Parathyroid adenoma (tissue), 2 donors: Measurements from ENCODE around the gene FN1.

Source experiments
- H2AFZ ChIP-seq: fragments of 300-600 bp; sonication (generic); one replicate; pipeline ENCODE4 v1.7.0; 2017; ENCODE audit warnings: antibody characterized with exemption, mild to moderate bottlenecking
- H3K27ac ChIP-seq: fragments of 300-600 bp; sonication (generic); one replicate; pipeline ENCODE4 v1.7.0; 2017
- H3K27me3 ChIP-seq: fragments of 300-600 bp; sonication (generic); one replicate; pipeline ENCODE4 v1.7.0; 2017; ENCODE audit warnings: low read length; ENCODE audit not compliant: control insufficient read depth, insufficient read depth
- H3K36me3 ChIP-seq: fragments of 300-600 bp; sonication (generic); one replicate; pipeline ENCODE4 v1.7.0; 2017; ENCODE audit warnings: low read length; ENCODE audit not compliant: control insufficient read depth, insufficient read depth
- H3K4me1 ChIP-seq: fragments of 300-600 bp; sonication (generic); one replicate; pipeline ENCODE4 v1.7.0; 2017; ENCODE audit warnings: control low read depth
- H3K4me2 ChIP-seq: fragments of 300-600 bp; sonication (generic); one replicate; pipeline ENCODE4 v1.7.0; 2017; ENCODE audit warnings: low read length
- H3K4me3 ChIP-seq: fragments of 300-600 bp; sonication (generic); one replicate; pipeline ENCODE4 v1.7.0; 2017; ENCODE audit warnings: low read depth, low read length
- H3K79me2 ChIP-seq: fragments of 300-600 bp; sonication (generic); one replicate; pipeline ENCODE4 v1.7.0; 2017; ENCODE audit warnings: control low read depth
- H3K9ac ChIP-seq: fragments of 300-600 bp; sonication (generic); one replicate; pipeline ENCODE4 v1.7.0; 2017; ENCODE audit warnings: mild to moderate bottlenecking
- H3K9me3 ChIP-seq: fragments of 300-600 bp; sonication (generic); one replicate; pipeline ENCODE4 v1.7.0; 2017; ENCODE audit warnings: low read length; ENCODE audit not compliant: control insufficient read depth
- TF ChIP-seq, protein P1 (sequence below): fragments of 300-600 bp; sonication (generic); IDR thresholded peaks from one replicate; pipeline ENCODE4 v1.7.0; 2017; ENCODE audit warnings: antibody characterized with exemption, mild to moderate bottlenecking
- donor health status: primary hyperparathyroidism.

The FN1 gene

DNA sequence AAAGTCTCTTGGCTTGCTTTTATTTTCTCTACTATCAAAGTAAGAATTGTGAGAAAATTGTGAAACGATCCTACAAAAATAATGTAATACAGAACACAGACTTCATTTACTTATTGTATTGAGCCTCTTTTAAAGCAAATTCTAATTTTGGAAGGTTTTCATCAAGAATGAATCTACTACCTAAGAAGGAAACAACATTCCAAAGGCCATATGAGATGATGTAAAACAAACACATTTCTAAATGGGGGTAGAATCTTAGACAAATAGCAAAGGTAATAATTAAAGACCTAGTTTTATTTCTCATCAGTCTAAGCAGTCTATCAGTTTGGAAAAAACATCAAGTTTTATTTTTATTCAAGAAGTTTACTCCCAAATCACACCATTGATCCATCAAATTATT, 20.6 kb downstream of the FN1 start:
- Histone ChIP-seq H3K9ac (no peak overlapping the region), H3K4me3 (no peak overlapping the region), H3K79me2 (no peaks in the 10 kb centered on the region), H3K27me3 (no peaks in the 10 kb centered on the region), H2AFZ (no peak overlapping the region), H3K4me2 (no peak overlapping the region), H3K4me1 (no peaks in the 10 kb centered on the region), H3K36me3 (no peaks in the 10 kb centered on the region), H3K27ac (no peak overlapping the region), H3K9me3 (no peaks in the 10 kb centered on the region)
- TF ChIP-seq, protein P1, sequence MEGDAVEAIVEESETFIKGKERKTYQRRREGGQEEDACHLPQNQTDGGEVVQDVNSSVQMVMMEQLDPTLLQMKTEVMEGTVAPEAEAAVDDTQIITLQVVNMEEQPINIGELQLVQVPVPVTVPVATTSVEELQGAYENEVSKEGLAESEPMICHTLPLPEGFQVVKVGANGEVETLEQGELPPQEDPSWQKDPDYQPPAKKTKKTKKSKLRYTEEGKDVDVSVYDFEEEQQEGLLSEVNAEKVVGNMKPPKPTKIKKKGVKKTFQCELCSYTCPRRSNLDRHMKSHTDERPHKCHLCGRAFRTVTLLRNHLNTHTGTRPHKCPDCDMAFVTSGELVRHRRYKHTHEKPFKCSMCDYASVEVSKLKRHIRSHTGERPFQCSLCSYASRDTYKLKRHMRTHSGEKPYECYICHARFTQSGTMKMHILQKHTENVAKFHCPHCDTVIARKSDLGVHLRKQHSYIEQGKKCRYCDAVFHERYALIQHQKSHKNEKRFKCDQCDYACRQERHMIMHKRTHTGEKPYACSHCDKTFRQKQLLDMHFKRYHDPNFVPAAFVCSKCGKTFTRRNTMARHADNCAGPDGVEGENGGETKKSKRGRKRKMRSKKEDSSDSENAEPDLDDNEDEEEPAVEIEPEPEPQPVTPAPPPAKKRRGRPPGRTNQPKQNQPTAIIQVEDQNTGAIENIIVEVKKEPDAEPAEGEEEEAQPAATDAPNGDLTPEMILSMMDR, result no peak

DNA sequence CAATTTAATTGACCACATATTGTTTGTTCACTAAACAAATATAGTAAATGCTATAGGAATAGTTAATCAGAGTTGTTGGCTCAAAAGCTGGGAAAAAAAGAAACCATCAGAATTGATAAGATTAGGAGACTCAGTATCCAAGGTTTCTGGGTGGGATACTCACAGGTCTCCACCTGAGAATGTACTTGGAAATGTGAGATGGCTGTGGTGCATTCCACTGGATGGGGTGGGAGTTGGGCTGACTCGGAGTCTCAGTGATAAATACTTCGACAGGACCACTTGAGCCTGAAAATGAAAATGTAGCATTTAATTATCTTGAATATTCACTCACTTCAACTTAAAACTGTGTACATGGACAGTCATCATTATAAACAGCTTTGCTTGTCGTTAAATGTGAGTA, 21.2 kb downstream of the FN1 start:
- H3K9me3 ChIP-seq, result no peaks in the 10 kb centered on the region
- H3K36me3 ChIP-seq, result no peaks in the 10 kb centered on the region
- H3K9ac ChIP-seq, result no peak overlapping the region
- TF ChIP-seq, protein P1, result no peak
- no peak overlapping the region for H3K27ac ChIP-seq
- H3K79me2 ChIP-seq, result no peaks in the 10 kb centered on the region
- no peaks in the 10 kb centered on the region for H3K27me3 ChIP-seq
- H3K4me2 ChIP-seq, result no peak overlapping the region
- H2AFZ ChIP-seq, result no peak overlapping the region
- no peaks in the 10 kb centered on the region for H3K4me1 ChIP-seq
- no peak overlapping the region for H3K4me3 ChIP-seq

DNA sequence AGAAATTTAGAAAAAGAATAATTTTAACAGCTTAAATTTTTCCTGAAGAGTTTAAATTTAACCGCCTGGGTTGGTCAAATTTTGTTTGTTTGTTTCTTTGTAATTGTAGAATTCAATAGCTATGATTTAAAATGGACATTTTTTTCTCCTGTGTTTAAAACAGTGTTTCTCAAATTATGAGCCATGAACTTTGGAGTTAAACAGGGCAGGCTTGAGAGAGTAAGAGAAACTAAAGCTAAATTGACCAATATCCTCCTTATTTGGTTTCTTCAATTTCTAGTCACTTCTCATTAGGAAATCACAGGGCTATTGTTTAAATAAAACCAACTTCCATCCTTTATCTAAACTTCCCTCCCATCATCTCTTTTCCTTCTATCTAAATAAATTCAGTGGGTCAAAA, 21.9 kb downstream of the FN1 start:
- Histone ChIP-seq H3K9ac (no peak overlapping the region), H3K4me1 (no peaks in the 10 kb centered on the region)

DNA sequence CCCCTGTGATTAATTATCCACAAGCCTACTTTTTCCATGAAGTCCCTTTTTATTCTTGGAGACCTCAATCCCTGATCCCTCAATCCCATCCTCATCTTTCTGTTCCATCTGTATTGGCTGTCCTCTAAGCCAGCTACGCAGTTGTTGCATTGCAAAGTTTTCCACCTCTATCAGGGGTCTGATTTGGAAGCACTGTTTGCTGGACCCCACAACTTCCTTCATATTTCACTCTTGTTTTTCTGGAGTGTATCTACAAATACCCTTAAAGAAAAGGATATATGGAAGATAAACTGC, 22.4 kb downstream of the FN1 start:
- H3K9me3 ChIP-seq, result no peaks in the 10 kb centered on the region
- H3K79me2 ChIP-seq, result no peaks in the 10 kb centered on the region
- H3K27me3 ChIP-seq, result no peaks in the 10 kb centered on the region
- no peak overlapping the region for H3K27ac ChIP-seq
- no peak overlapping the region for H3K4me2 ChIP-seq
- H3K4me3 ChIP-seq, result no peak overlapping the region
- no peak overlapping the region for H3K9ac ChIP-seq
- H3K36me3 ChIP-seq, result no peaks in the 10 kb centered on the region
- no peak overlapping the region for H2AFZ ChIP-seq
- H3K4me1 ChIP-seq, result no peaks in the 10 kb centered on the region
- TF ChIP-seq, protein P1, result no peak

More for the DNA sequence above, 21.9 kb downstream of the FN1 start:
- Histone ChIP-seq H3K79me2 (no peaks in the 10 kb centered on the region), H2AFZ (no peak overlapping the region), H3K4me2 (no peak overlapping the region), H3K27me3 (no peaks in the 10 kb centered on the region), H3K9me3 (no peaks in the 10 kb centered on the region), H3K27ac (no peak overlapping the region), H3K36me3 (no peaks in the 10 kb centered on the region), H3K4me3 (no peak overlapping the region)
- TF ChIP-seq, protein P1, result no peak

DNA sequence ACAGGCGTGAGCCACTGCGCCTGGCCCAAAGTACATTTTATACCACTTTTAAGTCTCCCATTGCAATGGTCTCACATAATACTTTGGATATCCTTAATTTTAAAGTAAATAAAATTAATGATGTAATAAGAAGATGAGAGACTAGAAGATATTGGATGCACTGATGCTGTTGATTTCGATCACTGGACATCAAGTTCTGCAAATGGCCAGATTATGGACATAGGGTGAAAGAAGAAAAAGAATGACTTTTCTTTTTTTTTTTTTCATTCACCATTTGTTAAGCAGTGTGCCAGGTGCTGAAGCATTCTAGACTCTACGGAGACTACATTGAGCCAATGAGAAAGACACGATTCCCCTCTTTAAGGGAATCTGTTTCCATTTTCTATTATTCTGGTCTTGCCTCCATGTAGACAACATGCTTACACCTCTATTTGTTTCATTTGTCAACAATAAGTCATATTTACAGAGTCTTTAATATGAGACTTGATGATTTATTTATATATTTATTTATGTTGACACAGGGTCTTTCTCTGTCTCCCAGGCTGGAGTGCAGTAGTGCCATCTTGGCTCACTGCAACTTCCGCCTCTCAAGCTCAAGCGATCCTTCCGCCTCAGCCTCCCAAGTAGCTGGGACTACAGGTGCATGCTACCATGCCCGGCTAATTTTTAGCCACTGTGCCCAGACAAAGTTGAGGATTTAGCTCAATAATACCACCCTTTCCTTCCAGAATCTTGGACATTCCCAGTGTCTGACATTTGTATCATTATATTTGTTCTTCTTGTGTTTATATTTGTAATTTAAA, 23.7 kb downstream of the FN1 start:
- no peak overlapping the region for H3K4me2 ChIP-seq
- no peaks in the 10 kb centered on the region for H3K79me2 ChIP-seq
- no peaks in the 10 kb centered on the region for H3K27me3 ChIP-seq
- H2AFZ ChIP-seq, result no peak overlapping the region
- H3K36me3 ChIP-seq, result no peaks in the 10 kb centered on the region
- no peak overlapping the region for H3K27ac ChIP-seq
- no peak overlapping the region for H3K4me3 ChIP-seq
- TF ChIP-seq, protein P1, result no peak
- no peaks in the 10 kb centered on the region for H3K4me1 ChIP-seq
- no peak overlapping the region for H3K9ac ChIP-seq
- H3K9me3 ChIP-seq, result no peaks in the 10 kb centered on the region
